Measurements from ENCODE around the gene BRAT1. TPM values are rescaled to one million over a fixed set of nuclear protein-coding genes. Genes with fewer than 3 reads are reported as not detected.

The BRAT1 gene
- polyA plus RNA-seq, 1 donor from 2014 or later, result 60.3 TPM

GRCh38 chr7:2508327-2509215 lies 46.8 kb downstream of the BRAT1 start:
- Histone ChIP-seq H3K36me3 (ENCODE audit: insufficient read depth, low read length) (no peaks in the 10 kb centered on the region), H3K4me2 (ENCODE audit: low read length) (no peak overlapping the region), H4K20me1 (ENCODE audit: insufficient read depth) (no peaks in the 10 kb centered on the region), H2AFZ (ENCODE audit: low read depth, low read length) (no peak overlapping the region), H3K27ac (ENCODE audit: low read length) (no peak overlapping the region), H3K9me2 (ENCODE audit: insufficient read depth, low read length) (no peaks in the 10 kb centered on the region), H3K9ac (ENCODE audit: low read length) (no peak overlapping the region), H3F3A (ENCODE audit: insufficient read depth, low read length, poor library complexity, severe bottlenecking) (no peaks in the 10 kb centered on the region), H3K79me2 (replicated peaks; ENCODE audit: insufficient read depth, low read length) (no peaks in the 10 kb centered on the region), H3K9me3 (ENCODE audit: low read length) (no peaks in the 10 kb centered on the region), H3K4me3 (ENCODE audit: low read length) (no peak overlapping the region), H3K27me3 (ENCODE audit: insufficient read depth, low read depth, low read length) (no peaks in the 10 kb centered on the region)
- TF ChIP-seq SMC3 (conservative IDR thresholded peaks at IDR 0.05; ENCODE audit: poor library complexity) (no peak), RAD21 (conservative IDR thresholded peaks at IDR 0.05) (no peak), MXI1 (conservative IDR thresholded peaks at IDR 0.05; ENCODE audit: poor library complexity, severe bottlenecking) (no peak), EZH2 (IDR thresholded peaks at IDR 0.05; ENCODE audit: borderline replicate concordance, insufficient read depth, low read length, poor library complexity, severe bottlenecking) (no peak), EP300 (conservative IDR thresholded peaks at IDR 0.05; ENCODE audit: poor library complexity, severe bottlenecking) (no peak), POLR2AphosphoS5 (IDR thresholded peaks at IDR 0.05) (no peak), TAF1 (IDR thresholded peaks at IDR 0.05; ENCODE audit: low read depth) (no peak)
- TF ChIP-seq, protein P1, sequence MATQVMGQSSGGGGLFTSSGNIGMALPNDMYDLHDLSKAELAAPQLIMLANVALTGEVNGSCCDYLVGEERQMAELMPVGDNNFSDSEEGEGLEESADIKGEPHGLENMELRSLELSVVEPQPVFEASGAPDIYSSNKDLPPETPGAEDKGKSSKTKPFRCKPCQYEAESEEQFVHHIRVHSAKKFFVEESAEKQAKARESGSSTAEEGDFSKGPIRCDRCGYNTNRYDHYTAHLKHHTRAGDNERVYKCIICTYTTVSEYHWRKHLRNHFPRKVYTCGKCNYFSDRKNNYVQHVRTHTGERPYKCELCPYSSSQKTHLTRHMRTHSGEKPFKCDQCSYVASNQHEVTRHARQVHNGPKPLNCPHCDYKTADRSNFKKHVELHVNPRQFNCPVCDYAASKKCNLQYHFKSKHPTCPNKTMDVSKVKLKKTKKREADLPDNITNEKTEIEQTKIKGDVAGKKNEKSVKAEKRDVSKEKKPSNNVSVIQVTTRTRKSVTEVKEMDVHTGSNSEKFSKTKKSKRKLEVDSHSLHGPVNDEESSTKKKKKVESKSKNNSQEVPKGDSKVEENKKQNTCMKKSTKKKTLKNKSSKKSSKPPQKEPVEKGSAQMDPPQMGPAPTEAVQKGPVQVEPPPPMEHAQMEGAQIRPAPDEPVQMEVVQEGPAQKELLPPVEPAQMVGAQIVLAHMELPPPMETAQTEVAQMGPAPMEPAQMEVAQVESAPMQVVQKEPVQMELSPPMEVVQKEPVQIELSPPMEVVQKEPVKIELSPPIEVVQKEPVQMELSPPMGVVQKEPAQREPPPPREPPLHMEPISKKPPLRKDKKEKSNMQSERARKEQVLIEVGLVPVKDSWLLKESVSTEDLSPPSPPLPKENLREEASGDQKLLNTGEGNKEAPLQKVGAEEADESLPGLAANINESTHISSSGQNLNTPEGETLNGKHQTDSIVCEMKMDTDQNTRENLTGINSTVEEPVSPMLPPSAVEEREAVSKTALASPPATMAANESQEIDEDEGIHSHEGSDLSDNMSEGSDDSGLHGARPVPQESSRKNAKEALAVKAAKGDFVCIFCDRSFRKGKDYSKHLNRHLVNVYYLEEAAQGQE (IDR thresholded peaks at IDR 0.05; ENCODE audit: borderline replicate concordance), result no peak
- TF ChIP-seq, protein P2, sequence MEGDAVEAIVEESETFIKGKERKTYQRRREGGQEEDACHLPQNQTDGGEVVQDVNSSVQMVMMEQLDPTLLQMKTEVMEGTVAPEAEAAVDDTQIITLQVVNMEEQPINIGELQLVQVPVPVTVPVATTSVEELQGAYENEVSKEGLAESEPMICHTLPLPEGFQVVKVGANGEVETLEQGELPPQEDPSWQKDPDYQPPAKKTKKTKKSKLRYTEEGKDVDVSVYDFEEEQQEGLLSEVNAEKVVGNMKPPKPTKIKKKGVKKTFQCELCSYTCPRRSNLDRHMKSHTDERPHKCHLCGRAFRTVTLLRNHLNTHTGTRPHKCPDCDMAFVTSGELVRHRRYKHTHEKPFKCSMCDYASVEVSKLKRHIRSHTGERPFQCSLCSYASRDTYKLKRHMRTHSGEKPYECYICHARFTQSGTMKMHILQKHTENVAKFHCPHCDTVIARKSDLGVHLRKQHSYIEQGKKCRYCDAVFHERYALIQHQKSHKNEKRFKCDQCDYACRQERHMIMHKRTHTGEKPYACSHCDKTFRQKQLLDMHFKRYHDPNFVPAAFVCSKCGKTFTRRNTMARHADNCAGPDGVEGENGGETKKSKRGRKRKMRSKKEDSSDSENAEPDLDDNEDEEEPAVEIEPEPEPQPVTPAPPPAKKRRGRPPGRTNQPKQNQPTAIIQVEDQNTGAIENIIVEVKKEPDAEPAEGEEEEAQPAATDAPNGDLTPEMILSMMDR (IDR thresholded peaks at IDR 0.05; ENCODE audit: poor library complexity, severe bottlenecking), result no peak

DNA sequence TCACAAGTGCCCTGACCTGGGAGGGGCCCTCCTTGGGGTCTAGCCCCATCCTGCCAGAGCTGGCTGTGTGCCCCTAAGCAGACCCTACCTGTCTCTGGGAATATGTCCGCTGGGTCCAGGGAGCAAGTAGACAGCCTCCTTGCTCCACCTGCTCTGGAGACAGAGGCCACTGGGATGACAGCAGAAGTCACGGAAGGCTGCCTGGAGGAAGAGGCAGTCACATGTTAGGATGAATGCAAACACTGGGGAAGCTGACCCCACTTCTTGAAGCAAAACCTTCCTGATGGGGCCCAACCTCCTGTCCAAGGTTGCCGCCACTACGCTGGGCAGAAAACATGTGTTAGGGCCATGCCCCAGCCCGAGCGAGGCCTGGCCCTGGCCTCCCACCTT lies 47.4 kb downstream of the BRAT1 start:
- H3K4me2 ChIP-seq (ENCODE audit: low read length), result no peak overlapping the region

More for the DNA sequence above, 47.4 kb downstream of the BRAT1 start:
- no peaks in the 10 kb centered on the region for H3K79me2 ChIP-seq (replicated peaks; ENCODE audit: insufficient read depth, low read length)
- H3K27me3 ChIP-seq (ENCODE audit: insufficient read depth, low read depth, low read length), result no peaks in the 10 kb centered on the region
- H4K20me1 ChIP-seq (ENCODE audit: insufficient read depth), result no peaks in the 10 kb centered on the region
- TF ChIP-seq, protein P1 (IDR thresholded peaks at IDR 0.05; ENCODE audit: borderline replicate concordance), result no peak
- TF ChIP-seq SMC3 (conservative IDR thresholded peaks at IDR 0.05; ENCODE audit: poor library complexity), result no peak
- no peak for TF ChIP-seq EZH2 (IDR thresholded peaks at IDR 0.05; ENCODE audit: borderline replicate concordance, insufficient read depth, low read length, poor library complexity, severe bottlenecking)
- no peak for TF ChIP-seq EP300 (conservative IDR thresholded peaks at IDR 0.05; ENCODE audit: poor library complexity, severe bottlenecking)
- no peak for TF ChIP-seq TAF1 (IDR thresholded peaks at IDR 0.05; ENCODE audit: low read depth)
- TF ChIP-seq MXI1 (conservative IDR thresholded peaks at IDR 0.05; ENCODE audit: poor library complexity, severe bottlenecking), result no peak
- TF ChIP-seq, protein P2 (IDR thresholded peaks at IDR 0.05; ENCODE audit: poor library complexity, severe bottlenecking), result no peak
- no peak for TF ChIP-seq RAD21 (conservative IDR thresholded peaks at IDR 0.05)
- no peaks in the 10 kb centered on the region for H3F3A ChIP-seq (ENCODE audit: insufficient read depth, low read length, poor library complexity, severe bottlenecking)
- H2AFZ ChIP-seq (ENCODE audit: low read depth, low read length), result no peak overlapping the region
- no peaks in the 10 kb centered on the region for H3K9me2 ChIP-seq (ENCODE audit: insufficient read depth, low read length)
- H3K36me3 ChIP-seq (ENCODE audit: insufficient read depth, low read length), result no peaks in the 10 kb centered on the region
- H3K27ac ChIP-seq (ENCODE audit: low read length), result no peak overlapping the region
- no peaks in the 10 kb centered on the region for H3K9me3 ChIP-seq (ENCODE audit: low read length)
- H3K9ac ChIP-seq (ENCODE audit: low read length), result no peak overlapping the region
- H3K4me3 ChIP-seq (ENCODE audit: low read length), result no peak overlapping the region
